ENCODE results near the gene DACH1.

The DACH1 gene

DNA sequence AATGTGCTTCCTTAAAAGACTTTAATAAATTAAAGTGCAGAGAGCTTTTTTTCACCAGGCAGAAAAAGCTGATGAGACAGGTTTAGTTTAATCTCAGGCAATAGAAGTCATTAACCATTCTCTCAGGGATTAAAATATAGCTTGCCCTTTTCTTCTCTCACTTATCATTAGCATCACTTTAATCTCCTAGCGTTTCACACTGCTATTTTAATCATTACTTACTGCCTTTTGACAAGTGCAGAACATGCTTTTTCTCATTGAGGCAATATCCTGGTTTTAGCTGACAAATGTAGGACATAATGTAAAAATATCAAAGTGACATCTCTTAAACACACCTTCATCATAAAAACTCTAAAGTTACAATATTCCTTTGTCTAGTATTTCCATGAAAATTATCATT lies 94.6 kb downstream of the DACH1 start:
- no peak for FAIRE-seq

DNA sequence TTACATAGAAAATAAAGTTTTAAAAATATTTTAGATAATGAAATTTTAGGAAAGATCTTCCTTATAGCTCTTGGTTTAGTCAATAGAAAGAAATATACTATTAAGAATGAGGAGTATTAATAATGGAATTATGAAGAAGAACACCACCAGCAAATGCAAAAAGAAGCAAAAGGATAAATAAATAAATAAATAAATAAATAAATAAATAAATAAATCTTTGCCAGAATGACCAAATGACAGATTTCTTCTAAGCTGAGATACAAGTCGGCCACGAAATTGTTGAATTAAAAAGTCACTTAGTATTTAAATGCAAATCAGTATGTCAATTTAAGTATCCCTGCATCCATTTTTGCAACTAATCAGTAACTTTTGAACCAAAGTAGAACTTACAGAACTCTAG lies 95.9 kb downstream of the DACH1 start:
- FAIRE-seq = no peak

DNA sequence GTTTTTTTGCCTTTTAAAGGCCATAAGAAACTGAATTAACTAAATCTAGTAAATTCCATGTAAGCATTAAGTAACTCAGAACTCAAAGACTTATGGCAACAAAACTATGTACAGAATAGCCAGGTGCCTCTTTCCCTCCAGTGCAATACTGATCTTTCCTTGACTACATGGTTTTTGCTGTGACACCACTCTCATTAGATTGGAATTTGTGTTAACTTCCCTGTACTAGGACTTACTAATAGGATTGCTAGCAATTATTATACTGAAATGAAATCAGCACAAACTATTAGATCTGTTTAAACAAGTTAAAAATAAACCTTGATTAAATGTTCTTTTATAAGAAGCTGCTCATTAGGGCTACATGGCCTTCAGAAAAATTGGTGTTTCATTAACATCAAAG lies 96.3 kb downstream of the DACH1 start:
- no peak for FAIRE-seq

DNA sequence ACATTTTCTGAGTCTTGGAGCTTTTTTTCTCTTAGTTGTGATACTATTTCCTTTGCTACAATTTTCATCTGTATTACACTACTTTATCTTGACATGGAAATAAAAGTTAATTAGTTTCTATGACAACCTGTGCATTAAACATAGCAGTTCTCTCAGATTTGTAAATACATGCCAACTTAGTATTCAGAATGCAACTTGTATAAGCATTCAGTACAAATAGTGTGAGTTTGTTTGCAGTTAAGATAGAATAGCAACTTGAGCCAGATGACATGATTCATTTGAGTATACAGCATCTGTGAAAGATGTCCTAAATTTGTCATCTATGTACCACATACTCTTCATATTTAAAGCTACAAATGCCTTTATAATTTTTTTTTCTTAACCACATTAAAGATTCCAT lies 98.1 kb downstream of the DACH1 start:
- FAIRE-seq = no peak

DNA sequence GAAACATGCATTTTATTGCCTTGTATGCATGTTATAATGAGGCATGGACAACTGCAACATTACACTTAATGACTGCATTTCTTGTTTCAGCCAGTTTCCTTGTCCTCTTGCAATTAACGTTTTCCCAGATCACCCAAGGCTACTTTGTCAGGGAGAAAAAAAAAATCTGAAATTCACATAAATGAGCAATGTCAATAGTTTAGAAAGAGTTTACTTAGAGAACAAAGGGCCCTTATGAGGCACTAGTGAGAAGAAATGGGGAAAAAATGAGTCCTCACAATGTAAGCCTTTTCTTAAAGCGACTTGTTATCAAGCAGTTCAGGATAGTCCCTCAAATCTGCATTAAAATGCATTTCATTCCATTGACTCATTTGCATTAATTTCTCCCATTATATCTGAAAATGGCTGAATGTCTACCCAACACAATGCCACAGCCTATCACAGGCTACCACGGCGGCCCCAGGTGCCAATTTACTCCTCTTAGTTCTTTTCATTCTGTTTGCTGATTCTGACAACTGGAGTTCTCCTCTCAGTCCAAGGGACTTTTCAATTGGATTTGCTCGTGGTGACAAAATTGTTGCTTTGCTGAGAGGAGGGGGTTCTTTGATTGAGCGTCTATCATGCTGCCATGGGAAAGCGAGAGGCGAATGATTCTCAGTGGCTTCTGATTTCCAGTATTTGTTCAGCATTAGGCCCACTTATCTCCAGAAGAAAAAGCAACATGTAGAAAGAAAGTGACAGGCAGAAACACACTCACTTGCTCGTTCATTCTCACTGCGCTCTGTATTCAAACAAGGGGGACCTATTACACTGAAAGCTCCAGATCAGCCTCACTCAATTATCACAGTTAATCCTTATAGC lies 107.1 kb downstream of the DACH1 start:
- no peak for FAIRE-seq

DNA sequence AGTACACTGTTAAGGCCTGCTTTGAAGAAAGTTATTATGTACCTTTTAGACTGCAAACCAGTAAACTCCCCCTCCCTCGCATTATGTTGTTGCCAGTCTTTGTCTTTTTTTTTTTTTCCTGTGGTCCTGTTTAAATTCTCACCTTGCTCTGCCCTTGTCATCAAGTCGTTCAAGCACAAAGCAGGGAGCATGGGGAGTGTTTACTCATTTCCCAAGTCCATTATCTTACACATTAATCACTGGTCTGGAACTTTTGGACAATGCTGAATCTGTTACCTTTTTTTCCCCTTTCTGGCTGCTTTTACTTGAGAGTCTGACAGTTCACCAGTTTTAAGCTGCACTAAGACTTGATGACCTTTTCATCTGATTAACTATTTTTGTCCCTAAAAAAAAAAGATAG lies 108.2 kb downstream of the DACH1 start:
- no peak for FAIRE-seq

DNA sequence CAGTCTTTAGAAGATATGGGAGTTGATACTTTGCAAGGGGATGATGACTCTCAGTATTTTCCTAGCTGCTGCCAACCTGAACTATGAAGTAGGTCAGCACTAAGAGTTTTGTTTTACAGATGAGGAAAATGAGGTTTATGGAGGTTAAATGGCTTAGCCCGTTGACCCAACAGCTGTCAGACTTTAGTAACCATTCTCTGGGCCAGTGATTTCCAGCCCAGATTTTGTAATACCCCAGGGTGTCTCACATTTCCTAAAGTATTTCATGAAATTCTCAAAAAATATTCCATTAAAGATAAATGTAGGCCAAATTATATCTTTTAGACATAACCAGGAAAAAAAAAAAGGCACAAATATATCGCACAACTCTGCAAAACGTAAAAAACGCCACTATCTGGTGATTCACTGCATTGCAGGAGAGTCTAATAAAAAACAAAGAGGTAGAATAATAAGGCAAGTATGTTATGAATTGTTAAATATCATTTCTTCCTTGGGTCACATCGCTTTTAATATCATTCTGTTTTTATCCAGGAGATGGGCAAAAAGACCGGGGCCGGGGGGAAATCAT lies 112.5 kb downstream of the DACH1 start:
- FAIRE-seq = no peak

DNA sequence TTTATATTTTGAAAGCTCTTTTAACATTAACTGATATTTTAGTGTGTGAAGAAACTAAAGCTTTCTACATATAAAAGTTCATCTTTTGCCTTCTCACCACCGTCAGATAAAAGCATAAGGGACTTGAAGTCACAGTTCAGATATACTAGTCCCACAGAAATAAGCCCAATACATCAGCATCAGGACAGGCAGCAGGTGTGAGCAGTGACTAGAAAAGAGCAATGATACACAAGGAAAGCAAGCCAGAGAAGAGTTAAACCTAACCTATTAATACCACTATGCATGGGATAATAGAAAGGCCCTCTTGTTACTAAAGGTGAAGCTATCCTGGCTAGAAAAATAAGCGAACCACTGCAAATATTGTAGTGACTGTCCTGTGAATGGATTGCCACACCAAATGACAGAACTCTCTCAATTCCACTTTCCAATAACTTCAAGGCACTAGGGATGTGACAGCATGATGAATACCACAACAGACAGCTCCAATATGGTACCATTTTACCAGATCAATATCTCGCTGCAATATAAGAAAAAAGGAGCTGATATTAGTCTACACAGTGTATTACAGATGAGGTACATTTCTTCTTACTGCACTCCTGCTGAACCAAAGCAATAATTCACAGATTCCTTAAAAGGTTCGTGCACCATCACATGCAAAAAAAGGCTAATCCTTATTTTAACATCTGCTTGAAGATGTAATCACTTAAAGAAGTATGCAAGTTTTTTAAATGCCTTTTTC lies 114.1 kb downstream of the DACH1 start:
- FAIRE-seq = no peak

DNA sequence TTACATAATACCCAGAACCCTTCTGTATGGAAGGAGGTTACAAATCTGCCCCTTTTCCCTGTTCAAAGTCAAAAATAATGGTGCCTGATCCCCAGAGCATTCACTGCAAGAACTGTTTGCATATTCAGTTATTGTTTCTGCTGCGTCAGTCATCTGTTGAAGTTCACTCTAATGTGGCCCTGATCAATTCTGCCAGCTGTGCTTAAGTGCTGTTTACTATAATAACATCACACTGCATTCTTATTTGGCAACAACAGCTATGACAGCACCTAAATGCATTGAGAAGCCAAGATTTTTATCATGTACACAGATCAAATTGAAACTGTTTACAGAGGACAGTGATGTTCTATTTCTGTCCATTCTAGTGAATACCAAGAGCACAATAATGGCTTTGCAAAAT lies 115.9 kb downstream of the DACH1 start:
- FAIRE-seq = no peak

DNA sequence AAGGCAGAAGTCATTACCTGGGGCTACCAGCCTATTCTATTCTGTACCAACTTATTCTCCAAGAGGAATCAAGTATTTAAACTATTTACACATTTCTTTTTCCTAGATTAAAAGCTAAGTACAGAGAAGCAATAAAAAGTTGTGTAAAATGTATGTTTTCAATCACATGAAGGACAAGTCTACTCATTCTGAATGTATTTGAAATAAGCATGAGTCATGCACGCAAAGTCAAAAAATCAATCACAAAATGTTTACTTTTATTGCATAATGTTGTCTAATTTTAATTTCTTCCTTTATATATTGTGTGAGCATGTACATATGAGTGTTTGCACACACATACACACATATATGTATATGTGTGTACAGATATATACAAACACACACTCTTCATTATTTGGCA lies 136.7 kb downstream of the DACH1 start:
- no peak for FAIRE-seq

DNA sequence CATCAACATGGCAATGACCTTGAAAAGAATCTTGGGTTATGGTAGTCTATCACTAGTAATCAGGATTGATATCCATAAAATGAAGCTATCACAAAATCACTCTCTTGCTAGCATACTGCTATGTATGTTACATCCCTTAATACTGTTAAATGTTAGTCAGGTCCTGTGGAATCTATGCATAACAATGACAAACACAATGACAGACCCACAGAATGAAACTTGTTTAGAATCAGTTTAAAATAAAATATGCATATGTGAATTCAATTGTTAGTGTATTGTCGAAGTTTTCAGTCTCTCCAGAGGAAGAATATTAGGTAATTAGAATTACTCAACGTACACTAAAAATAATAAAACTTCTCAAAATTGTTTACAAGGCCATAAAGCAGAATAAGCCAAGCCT lies 137.6 kb downstream of the DACH1 start:
- no peak for FAIRE-seq

DNA sequence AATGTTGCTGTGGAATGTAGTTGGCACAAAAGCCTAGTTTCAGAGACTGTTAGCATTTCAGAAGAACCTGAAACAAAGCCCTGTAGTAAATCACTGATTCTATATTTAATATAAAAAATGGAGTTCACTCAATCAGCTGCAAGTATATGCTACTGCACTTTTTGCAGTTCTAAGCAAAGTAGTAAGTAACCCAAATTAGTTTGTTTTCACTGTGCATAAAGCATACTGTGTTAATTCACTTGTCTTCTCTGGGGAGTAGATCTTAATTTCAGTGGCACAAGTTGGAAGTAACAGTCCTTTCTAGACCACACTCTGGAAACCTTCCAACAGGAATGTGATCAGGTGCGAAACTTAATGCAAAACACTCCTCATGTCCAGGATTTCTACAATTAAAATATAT lies 139.3 kb downstream of the DACH1 start:
- FAIRE-seq = no peak

DNA sequence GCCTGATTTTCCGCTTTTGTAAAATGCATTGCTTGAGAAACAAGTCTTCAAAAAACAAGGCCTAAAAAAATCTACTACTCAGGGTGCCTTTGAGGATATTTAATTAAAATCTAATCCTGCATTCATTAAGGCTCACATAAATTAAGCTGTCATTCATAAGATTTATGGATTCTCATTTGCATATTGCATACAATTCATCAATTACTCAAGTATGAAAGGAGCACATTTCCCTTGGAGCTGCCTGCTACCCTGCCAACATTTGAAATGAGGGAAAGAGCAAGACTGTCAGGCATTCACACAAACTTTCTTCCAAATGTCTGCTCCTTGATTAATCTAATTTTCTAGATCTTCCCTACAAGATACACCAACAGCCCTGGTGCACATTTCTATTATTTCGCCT lies 140.0 kb downstream of the DACH1 start:
- no peak for FAIRE-seq

DNA sequence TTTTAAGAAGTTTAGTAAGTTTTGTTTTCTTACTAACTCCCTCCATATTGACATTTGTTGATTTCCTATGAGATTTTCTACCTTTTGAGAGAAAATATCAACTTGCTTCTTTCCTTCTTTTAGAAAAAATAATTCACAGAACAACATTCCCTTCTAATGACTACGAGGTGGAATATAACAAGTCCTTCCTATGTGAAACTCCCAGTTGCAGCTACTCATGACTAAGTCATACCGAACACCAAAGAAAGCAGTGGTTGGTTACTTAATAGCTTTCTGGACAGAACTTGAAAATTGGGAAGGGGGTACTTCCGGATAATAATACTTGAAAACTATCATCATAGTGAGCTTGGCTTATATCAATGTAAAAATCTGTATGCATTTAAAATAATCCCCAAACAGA lies 144.8 kb downstream of the DACH1 start:
- no peak for FAIRE-seq

DNA sequence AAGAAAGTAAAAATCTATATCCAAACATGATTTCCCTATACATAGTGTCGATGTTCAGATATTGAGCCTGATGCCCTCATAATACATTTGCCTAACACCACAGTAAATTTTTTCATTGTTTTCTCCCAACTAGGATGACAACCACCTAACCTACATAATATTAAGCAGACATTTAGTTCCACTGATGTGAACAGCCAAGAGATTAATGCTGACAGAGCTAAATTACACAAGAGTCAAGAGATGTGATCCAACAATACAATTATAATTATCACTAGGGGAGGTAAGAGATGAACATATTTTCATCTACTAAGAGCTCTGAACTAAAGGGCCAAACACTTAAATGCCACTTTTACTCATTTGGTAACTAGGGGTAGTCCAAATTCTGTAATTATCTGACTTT lies 145.9 kb downstream of the DACH1 start:
- no peak for FAIRE-seq

DNA sequence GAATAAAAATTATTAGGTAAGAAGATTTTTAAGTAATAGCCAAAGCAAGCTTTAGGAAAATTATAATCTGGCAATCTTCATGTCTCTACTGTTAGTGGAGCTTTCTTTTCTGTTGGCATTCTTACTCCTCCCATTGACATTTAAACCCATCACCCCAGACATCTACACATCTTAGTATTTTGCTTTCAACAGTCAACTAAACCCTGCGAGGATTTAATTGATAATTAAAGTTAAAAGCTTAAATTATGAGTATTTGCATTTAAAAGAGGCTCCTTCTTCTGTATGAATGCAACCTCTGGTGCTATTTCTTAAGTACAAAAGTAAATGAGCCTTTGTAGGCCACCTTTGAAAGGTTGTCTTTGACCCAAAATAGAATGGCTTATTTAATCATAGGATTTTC lies 148.1 kb downstream of the DACH1 start:
- no peak for FAIRE-seq

DNA sequence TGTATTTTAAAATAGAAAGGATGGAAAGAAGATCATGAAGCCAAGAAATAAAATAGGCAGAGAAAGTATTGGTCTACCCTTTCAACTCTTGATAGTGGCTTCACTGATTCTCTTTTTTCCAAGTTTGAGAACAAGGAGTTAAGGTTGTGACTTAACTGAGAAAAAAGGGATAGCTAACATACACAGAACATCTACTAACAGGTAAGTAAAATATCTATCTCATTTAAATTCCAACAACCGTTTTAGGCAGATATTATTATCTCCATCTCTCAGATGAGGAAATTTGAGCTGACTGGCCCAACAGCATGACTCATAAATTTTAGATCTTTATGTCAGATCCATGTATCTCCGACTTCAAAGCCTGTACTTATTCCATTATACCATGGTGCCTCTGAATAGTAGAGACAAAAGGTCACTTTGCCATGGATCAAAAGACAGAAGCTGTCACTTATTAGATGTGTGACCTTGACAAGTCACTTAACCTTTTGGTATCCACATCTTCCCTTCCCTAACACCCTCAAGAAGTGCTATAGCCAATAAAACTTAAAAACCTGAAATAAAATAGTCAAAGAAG lies 152.1 kb downstream of the DACH1 start:
- FAIRE-seq = no peak

DNA sequence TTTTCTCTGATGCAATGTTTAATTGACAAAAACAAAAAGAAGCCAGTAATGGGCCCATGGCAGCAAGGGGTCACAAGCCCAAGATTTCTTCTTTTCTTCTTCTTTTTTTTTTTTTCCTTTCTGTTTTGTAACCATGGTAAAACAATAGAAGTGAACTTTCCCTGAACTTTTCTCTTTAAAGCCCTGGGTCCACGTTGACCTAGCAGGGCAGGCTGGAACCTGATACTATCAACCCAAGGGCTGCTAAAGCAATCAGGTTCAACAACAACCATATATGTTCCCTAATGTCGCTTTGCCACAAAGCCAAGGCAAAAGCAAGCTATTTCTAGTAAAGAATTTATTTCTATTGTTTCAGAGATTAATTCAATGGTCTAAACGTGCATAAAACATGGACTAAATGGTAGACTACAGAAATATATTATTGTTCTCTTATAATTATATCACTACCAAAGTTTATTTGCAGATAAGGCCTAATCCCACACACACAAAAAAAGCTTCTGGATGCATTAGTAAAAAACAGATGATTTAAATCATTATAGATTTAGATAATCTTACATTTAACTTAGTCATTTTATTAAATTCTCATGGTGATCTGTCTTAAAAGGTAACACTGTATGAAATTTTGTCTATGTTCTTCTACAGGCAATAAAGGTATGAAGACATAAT lies 153.9 kb downstream of the DACH1 start:
- no peak for FAIRE-seq

DNA sequence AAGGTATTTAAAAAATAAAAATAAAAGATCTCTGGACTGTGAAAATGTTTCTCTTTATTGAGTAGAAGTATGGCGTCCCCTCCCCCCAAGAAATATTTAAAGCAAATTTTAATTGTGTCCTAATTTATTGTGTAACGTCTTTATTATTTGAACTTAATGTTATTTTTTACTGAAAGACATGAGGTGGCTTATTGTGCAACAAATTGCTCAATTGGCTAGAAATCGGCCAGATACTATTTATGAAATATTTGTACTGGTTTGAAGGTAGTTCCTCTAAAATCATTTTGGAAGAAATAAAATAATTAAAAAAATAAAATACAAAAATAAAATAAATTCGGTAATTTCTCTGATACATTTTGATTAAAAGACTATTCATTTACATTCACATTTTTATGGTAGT lies 162.3 kb downstream of the DACH1 start:
- peak; percentile 29 for FAIRE-seq

DNA sequence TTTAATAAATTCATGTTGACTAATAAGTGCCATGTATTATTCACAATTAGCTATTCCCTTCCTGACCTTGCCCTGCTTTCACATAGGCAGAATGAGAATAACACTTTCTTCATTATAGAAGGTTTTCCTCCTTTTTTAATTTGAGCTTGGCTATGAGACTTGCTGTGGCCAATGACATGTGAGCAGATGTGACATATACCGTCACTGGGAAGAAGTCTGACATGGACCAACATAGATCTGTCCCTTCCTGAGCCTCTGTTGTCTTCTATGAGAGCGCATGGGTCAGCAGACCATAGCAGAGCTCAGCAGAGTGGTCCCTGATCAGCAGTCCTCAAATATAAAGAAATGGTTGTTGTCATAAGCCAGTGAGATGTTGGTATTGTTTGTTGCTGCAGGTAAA lies 163.9 kb downstream of the DACH1 start:
- no peak for FAIRE-seq

DNA sequence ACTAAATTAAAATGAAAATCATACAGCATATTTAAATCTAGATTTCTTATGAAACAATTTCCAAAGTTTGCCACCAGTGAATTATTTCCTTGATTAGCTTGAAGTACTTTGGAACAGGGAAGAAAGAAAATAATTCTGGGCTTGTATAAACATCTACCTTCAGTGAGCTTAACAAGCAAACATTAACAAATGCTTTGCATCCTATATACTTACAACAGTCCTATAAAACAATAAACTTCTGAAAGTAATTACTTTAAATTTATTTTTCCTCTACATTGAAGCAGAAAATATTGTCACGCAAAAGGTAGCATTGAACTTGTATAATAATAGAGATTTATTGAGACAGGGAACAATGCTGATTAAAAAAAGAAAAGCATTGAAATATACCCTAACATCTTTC lies 164.8 kb downstream of the DACH1 start:
- FAIRE-seq = no peak

DNA sequence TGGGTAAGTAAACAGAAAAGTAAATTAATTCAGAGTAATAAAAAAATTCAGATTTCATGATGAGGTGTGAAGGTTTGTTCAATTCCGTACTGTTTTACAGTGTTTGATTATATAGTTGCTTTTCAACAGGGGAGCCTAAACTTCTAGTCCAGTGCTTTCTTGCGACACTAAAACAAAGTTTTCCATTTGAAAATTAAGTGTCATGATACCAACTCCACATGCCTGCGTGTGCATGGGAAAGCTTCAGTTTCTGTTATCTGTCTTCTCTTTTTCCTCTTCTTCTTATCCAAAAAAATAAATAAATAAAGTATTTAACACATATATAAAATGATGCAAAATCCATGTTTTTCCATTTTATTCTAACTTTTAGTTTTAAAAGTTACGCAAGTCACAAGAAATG lies 165.3 kb downstream of the DACH1 start:
- FAIRE-seq = no peak

DNA sequence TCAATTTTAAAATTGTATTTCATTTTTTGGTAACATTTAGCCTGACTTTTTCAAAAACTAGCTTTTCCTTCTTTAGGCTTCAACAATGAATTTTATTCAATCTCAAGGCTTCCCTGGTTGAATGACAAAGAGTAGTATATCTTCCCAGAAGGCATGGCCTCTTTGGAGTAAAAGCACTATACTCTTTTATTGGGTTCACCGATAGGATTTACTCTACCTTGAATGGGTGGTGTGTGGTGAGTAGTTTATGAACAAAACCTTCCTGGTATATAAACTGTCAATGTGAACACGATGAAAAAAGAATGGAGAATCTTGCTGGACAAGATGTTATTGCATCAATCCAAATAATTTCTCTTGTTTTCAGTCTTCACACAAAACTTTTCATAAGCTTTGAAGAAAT lies 167.7 kb downstream of the DACH1 start:
- FAIRE-seq = no peak

All from A204.1 (cell line).